WTC11 (cell line): Measurements from ENCODE around the gene CGB8. TPM values are rescaled to one million over a fixed set of nuclear protein-coding genes. Genes with fewer than 3 reads are reported as not detected.
"Not testable (repeated sequence)": the region's sequence is repeated elsewhere in the genome, so short reads cannot be mapped to it uniquely, and the experiment has no call there.

Experiments
- ATAC-seq: fragments of 200-7000 bp; cut with Tn5 transposase; 2 replicates; pipeline ENCODE4 v1.10.0; 2021; ENCODE audit warnings: mild to moderate bottlenecking, moderate library complexity
- CTCF ChIA-PET: fragments of 300-600 bp; sonication (Branson Sonifier 250); formaldehyde crosslinking; loops from one replicate; lab custom pipeline; 2021; ENCODE audit warnings: antibody characterized with exemption; lab: Charles Lee
- POLR2A ChIA-PET: fragments of 350-600 bp; sonication (Branson Sonifier 250); formaldehyde crosslinking; loops from one replicate; lab custom pipeline; 2021; ENCODE audit warnings: antibody characterized with exemption; lab: Charles Lee
- DNase-seq: peaks from one replicate; pipeline ENCODE4 v3.0.0; 2021; ENCODE audit warnings: low spot score
- H3K27ac Mint-ChIP-seq: 2 replicates; pipeline ENCODE4 v1.8.0; 2021; ENCODE audit warnings: mixed read lengths
- H3K27me3 Mint-ChIP-seq: 2 replicates; pipeline ENCODE4 v1.8.0; 2021; ENCODE audit warnings: low read depth, mild to moderate bottlenecking, moderate library complexity, mixed read lengths
- H3K36me3 Mint-ChIP-seq: 2 replicates; pipeline ENCODE4 v1.8.0; 2021; ENCODE audit warnings: mixed read lengths
- H3K4me1 Mint-ChIP-seq: 2 replicates; pipeline ENCODE4 v1.8.0; 2022; ENCODE audit warnings: mixed read lengths
- H3K4me3 Mint-ChIP-seq: 2 replicates; pipeline ENCODE4 v1.8.0; 2021; ENCODE audit warnings: mild to moderate bottlenecking, moderate library complexity, mixed read lengths
- H3K9me3 Mint-ChIP-seq: 2 replicates; pipeline ENCODE4 v1.8.0; 2021; ENCODE audit warnings: mixed read lengths
- CREM ChIP-seq: sonication (generic); formaldehyde crosslinking; IDR thresholded peaks from 2 replicates; pipeline ENCODE4 v1.8.1; 2022; ENCODE audit warnings: mild to moderate bottlenecking, missing genetic modification reagents, moderate library complexity
- HMGXB4 ChIP-seq: sonication (generic); formaldehyde crosslinking; IDR thresholded peaks from 2 replicates; pipeline ENCODE4 v1.8.1; 2023; ENCODE audit warnings: mild to moderate bottlenecking, moderate library complexity, missing genetic modification reagents
- NFYB ChIP-seq: sonication (generic); formaldehyde crosslinking; conservative IDR thresholded peaks from 2 replicates; pipeline ENCODE4 v1.8.0; 2022; ENCODE audit warnings: low read depth, missing genetic modification reagents
- PRRX2 ChIP-seq: fragments of 250-450 bp; sonication (Bioruptor Pico); IDR thresholded peaks from 2 replicates; pipeline ENCODE4 v1.8.0; 2021; ENCODE audit warnings: mild to moderate bottlenecking
- total RNA-seq: library from RNA; stranded (reverse); gene quantifications from 3 replicates; pipeline ENCODE4 v1.2.3, GENCODE V29; 2021
- TF ChIP-seq, protein P1 (sequence below): fragments of 200-600 bp; IDR thresholded peaks from 2 replicates; pipeline ENCODE4 v1.8.0; 2022; ENCODE audit warnings: antibody characterized with exemption

The CGB8 gene
- total RNA-seq, 1 experiment from 2014 or later, result 0.31 TPM

- peaks cover 16% of the 10 kb centered on the region for H3K27me3 Mint-ChIP-seq
- DNase-seq, result peak; percentile 82
- TF ChIP-seq, protein P1, sequence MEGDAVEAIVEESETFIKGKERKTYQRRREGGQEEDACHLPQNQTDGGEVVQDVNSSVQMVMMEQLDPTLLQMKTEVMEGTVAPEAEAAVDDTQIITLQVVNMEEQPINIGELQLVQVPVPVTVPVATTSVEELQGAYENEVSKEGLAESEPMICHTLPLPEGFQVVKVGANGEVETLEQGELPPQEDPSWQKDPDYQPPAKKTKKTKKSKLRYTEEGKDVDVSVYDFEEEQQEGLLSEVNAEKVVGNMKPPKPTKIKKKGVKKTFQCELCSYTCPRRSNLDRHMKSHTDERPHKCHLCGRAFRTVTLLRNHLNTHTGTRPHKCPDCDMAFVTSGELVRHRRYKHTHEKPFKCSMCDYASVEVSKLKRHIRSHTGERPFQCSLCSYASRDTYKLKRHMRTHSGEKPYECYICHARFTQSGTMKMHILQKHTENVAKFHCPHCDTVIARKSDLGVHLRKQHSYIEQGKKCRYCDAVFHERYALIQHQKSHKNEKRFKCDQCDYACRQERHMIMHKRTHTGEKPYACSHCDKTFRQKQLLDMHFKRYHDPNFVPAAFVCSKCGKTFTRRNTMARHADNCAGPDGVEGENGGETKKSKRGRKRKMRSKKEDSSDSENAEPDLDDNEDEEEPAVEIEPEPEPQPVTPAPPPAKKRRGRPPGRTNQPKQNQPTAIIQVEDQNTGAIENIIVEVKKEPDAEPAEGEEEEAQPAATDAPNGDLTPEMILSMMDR, result peak; percentile 91
- H3K9me3 Mint-ChIP-seq, H3K27ac Mint-ChIP-seq, H3K36me3 Mint-ChIP-seq, POLR2A ChIA-PET, H3K4me1 Mint-ChIP-seq: not testable (repeated sequence)
- ATAC-seq, result peak; percentile 68
- CTCF ChIA-PET, result interaction anchor here (0.6 kb wide), 1 partner anchor 64 kb away, joined by 6 read pairs; no protein-coding TSS in a partner anchor
- 0 out of 2 replicates have a peak within 1 kb of the TSS, but pooled peaks have one; percentile 16 for H3K4me3 Mint-ChIP-seq
These were observed 12.1 kb downstream of the CGB8 start, which contains the start of gene CGB1 for GRCh38 chr19:49036815-49037214. TSS of gene CGB1 (minus strand) at chr19:49036895. CDS start at chr19:49036711, 184 bp downstream.

DNA sequence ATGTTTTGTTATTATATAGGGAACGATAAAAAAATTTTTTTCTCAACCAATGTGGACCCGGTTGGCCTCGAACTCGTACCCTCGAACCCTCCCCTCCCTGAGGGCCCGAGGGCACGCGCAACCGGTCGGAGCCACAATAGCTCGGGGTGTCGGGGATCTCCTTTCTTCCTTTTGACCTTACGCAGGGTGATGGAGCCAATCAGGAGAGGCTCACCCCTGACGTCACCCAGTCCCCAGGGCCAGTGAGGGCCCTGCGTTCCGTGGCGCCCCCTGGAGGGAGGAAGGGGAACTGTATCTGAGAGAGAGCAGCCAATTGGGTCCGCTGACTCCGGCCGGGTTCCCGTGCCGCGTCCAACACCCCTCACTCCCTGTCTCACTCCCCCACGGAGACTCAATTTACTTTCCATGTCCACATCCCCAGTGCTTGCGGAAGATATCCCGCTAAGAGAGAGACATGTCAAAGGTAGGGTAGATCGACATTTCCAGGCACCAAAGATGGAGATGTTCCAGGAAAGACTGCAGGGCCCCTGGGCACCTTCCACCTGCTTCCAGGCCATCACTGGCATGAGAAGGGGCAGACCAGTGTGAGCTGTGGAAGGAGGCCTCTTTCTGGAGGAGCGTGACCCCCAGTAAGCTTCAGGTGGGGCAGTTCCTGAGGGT is 17.1 kb downstream of the CGB8 start, which contains the start of gene CGB2:
CGB2 (plus strand) TSS at position 249 of the 660 bp plus-strand sequence; CDS start at position 455, 206 bp downstream.
- H3K4me1 Mint-ChIP-seq, POLR2A ChIA-PET, H3K36me3 Mint-ChIP-seq: not testable (repeated sequence)
- peak within 1 kb of the TSS; percentile 65 for H3K4me3 Mint-ChIP-seq
- ATAC-seq, result peak; percentile 90
- CTCF ChIA-PET, result interaction anchor here (0.6 to 1.1 kb wide), 21 partner anchors 9 to 244 kb away, joined by 3 to 23 read pairs (median 4); partner anchors contain the start of genes CGB7, NTF4 and RUVBL2
- peak; percentile 61 for TF ChIP-seq NFYB (CRISPR knock-in tag)
- TF ChIP-seq, protein P1, result peak; percentile 92
- 0 out of 2 replicates have a peak, but pooled peaks have one; percentile 45 for TF ChIP-seq PRRX2 (CRISPR knock-in tag)
- peak; percentile 66; the same call in 1 of the 2 replicates for TF ChIP-seq CREM (CRISPR knock-in tag)
- TF ChIP-seq HMGXB4, result peak; percentile 67; the same call in 1 of the 2 replicates
- TF ChIP-seq, all 79 proteins: peak for 5; not testable (repeated sequence) for 74
- not testable (repeated sequence) for H3K9me3 Mint-ChIP-seq, H3K27ac Mint-ChIP-seq
- peaks cover 32% of the 10 kb centered on the region for H3K27me3 Mint-ChIP-seq
- DNase-seq, result peak; percentile 89

GRCh38 chr19:49030323-49030722 is 18.6 kb downstream of the CGB8 start:
- H3K9me3 Mint-ChIP-seq, DNase-seq, ATAC-seq, H3K4me1 Mint-ChIP-seq, POLR2A ChIA-PET, H3K4me3 Mint-ChIP-seq, H3K36me3 Mint-ChIP-seq, H3K27ac Mint-ChIP-seq: not testable (repeated sequence)
- CTCF ChIA-PET, result interaction anchor here (1.5 kb wide), 1 partner anchor 30 kb away, joined by 4 read pairs; no protein-coding TSS in a partner anchor
- peaks cover 33% of the 10 kb centered on the region for H3K27me3 Mint-ChIP-seq

DNA sequence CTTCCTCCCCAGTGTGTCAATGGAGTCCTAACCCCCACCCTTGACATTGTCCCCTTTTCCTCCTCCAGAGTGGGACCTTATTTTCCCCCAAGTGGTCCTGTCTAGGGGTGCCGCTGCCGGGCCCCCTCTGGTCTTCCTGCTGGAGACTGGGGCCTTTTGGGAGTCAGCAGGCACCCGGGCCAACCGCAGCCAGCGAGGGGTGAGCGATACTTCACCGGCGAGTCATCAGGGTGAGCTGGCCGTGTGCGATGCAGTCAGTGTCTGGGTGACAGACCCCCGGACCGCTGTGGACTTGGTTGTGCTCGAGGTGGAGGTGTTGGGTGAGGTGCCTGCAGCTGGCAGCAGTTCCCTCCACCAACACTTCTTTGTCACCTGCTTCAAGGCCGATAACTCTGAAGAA is 19.2 kb downstream of the CGB8 start:
- DNase-seq, H3K27ac Mint-ChIP-seq, H3K4me3 Mint-ChIP-seq, H3K9me3 Mint-ChIP-seq, POLR2A ChIA-PET, H3K36me3 Mint-ChIP-seq, H3K4me1 Mint-ChIP-seq, ATAC-seq: not testable (repeated sequence)
- CTCF ChIA-PET, result interaction anchor here (1.5 kb wide), 1 partner anchor 30 kb away, joined by 4 read pairs; no protein-coding TSS in a partner anchor
- H3K27me3 Mint-ChIP-seq, result peaks cover 37% of the 10 kb centered on the region

GRCh38 chr19:49028686-49029085 is 20.2 kb downstream of the CGB8 start:
- H3K9me3 Mint-ChIP-seq, DNase-seq, H3K4me3 Mint-ChIP-seq, ATAC-seq, POLR2A ChIA-PET, H3K36me3 Mint-ChIP-seq, H3K4me1 Mint-ChIP-seq, H3K27ac Mint-ChIP-seq: not testable (repeated sequence)
- CTCF ChIA-PET, result interaction anchor here (0.7 to 2.0 kb wide), 5 partner anchors 9 to 197 kb away, joined by 3 to 6 read pairs (median 4); no protein-coding TSS in a partner anchor
- H3K27me3 Mint-ChIP-seq, result peaks cover 37% of the 10 kb centered on the region

DNA sequence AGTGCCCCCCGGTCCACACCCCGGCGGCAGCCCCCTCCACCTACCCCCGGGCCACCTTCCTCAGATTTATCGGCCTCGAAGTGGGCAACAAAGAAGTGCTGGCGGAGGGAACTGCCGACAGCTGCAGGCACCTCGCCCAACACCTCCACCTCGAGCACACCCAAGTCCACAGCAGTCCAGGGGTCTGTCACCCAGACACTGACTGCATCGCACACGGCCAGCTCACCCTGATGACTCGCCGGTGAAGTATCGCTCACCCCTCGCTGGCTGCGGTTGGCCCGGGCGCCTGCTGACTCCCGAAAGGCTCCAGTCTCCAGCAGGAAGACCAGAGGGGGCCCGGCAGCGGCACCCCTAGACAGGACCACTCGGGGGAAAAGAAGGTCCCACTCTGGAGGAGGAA is 23.3 kb downstream of the CGB8 start:
- H3K9me3 Mint-ChIP-seq, H3K4me1 Mint-ChIP-seq, ATAC-seq, DNase-seq, POLR2A ChIA-PET, H3K4me3 Mint-ChIP-seq, CTCF ChIA-PET, H3K36me3 Mint-ChIP-seq, H3K27ac Mint-ChIP-seq: not testable (repeated sequence)
- peaks cover 44% of the 10 kb centered on the region for H3K27me3 Mint-ChIP-seq

DNA sequence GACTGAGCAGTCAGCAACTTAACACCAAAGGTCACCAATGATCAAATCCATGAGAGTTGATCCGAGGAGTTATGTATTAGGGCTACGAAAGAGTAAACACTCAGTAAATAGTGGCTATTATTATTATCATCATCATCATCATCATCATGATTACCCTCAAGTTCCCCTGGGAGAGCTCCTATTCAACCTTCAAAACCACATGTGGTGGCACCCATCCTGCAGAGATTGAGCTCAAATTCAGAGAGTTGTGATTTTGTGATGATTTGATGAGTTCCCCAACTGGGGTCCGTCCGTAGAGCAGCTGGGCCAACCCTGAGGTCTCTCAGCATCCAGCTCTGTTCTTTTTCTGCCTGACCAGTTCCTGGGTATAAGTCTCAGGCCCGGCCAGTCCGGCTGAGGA is 23.8 kb downstream of the CGB8 start:
- H3K4me1 Mint-ChIP-seq, POLR2A ChIA-PET, CTCF ChIA-PET, H3K27ac Mint-ChIP-seq, H3K4me3 Mint-ChIP-seq, H3K36me3 Mint-ChIP-seq, ATAC-seq, DNase-seq, H3K9me3 Mint-ChIP-seq: not testable (repeated sequence)
- peaks cover 45% of the 10 kb centered on the region for H3K27me3 Mint-ChIP-seq

GRCh38 chr19:49024233-49024632 is 24.7 kb downstream of the CGB8 start, which contains the start of gene CGB3:
TSS of gene CGB3 (minus strand) at chr19:49024333. CDS start at chr19:49023971, 362 bp downstream.
- peaks cover 44% of the 10 kb centered on the region for H3K27me3 Mint-ChIP-seq
- POLR2A ChIA-PET, H3K4me3 Mint-ChIP-seq, H3K27ac Mint-ChIP-seq, CTCF ChIA-PET, H3K36me3 Mint-ChIP-seq, DNase-seq, H3K9me3 Mint-ChIP-seq, ATAC-seq: not testable (repeated sequence)
- H3K4me1 Mint-ChIP-seq, result peaks cover 14% of the 10 kb centered on the region
